Endometrial microvascular endothelial cells (primary cell): ENCODE measurements around the gene VAMP7. TPM values are rescaled to one million over a fixed set of nuclear protein-coding genes. Genes with fewer than 3 reads are reported as not detected.
"Not testable (repeated sequence)": the region's sequence is repeated elsewhere in the genome, so short reads cannot be mapped to it uniquely, and the experiment has no call there.

Source experiments
- in situ Hi-C: cut with HindIII; loops from 2 replicates; pipeline ENCODE4 v1.10.0; 2017; ENCODE audit warnings: low sequenced_read_pairs, low pct_unique_long_range_greater_than_20kb; ENCODE audit errors: inconsistent ontology term
- total RNA-seq: library from RNA; depleted of rRNA; stranded (reverse); fragments of >200 nt; gene quantifications from one replicate; pipeline ENCODE4 v1.2.3, GENCODE V29; 2015; ENCODE audit errors: inconsistent ontology term

VAMP7 gene
- total RNA-seq, 1 donor from 2014 or later, result 53.0 TPM

DNA sequence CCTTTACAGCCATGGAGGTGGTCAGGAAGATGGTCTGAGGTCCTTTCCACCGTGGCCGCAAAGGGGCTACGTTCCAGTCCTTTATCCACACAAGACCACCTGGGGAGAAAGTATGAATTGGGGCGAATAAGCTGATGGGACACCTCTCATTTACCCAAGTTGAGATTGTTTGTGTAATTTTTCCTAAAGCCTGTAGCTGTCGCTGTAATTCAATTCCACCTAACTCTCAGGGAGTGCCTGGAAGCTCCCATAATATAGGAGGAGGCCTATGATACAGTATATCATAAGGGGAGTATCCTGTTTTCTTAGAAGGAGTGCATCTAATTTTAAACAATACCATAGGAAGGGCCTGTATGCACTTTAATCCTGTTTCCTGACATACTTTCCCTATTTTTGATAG, 90.5 kb downstream of the VAMP7 start:
- in situ Hi-C loops, result not testable (repeated sequence)

- in situ Hi-C loops, result not testable (repeated sequence)
These were observed 91.1 kb downstream of the VAMP7 start for GRCh38 chrX:155972241-155972640.

GRCh38 chrX:155983326-155983725, 102.2 kb downstream of the VAMP7 start:
- in situ Hi-C loops, result no loop called here

DNA sequence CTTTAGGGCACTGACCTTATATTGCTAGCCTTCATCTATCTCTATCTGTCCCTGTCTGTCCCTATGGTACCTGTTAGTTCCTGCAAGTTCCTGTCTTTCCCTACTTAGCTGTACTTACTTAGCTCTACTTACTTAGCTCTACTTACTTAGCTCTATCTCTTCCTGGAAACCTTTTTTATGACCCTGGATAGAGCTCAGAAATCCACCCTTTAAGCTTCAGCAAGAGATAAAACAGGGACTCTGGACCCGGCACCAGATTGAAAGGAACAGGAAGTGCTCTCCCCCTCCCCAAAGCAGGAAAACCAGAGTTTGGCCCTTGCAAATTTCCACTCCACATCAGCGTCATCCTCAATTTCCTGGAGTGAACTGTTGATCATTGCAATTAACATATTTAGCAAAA, 104.1 kb downstream of the VAMP7 start:
- in situ Hi-C loops, result no loop called here

GRCh38 chrX:155986995-155987394, 105.8 kb downstream of the VAMP7 start:
- in situ Hi-C loops, result not testable (repeated sequence)

GRCh38 chrX:155988859-155989258, 107.7 kb downstream of the VAMP7 start:
- in situ Hi-C loops, result no loop called here

Other genes starting within 250 kb of the VAMP7 start
- not detected for gene IL9R, start 116.4 kb downstream of the VAMP7 start, total RNA-seq